HepG2 (cell line): Measurements from ENCODE around the gene CEACAM3. TPM values are rescaled to one million over a fixed set of nuclear protein-coding genes. Genes with fewer than 3 reads are reported as not detected.
A peak's percentile ranks its signal among the peaks of the same experiment; 100 is the strongest.

Experiments
- HMG20B ChIP-seq: conservative IDR thresholded peaks from 2 replicates; pipeline ENCODE4 v1.6.1; 2016; ENCODE audit warnings: missing genetic modification reagents, missing compliant biosample characterization
- HMGA1 ChIP-seq: sonication (generic); formaldehyde crosslinking; conservative IDR thresholded peaks from 2 replicates; pipeline ENCODE4 v1.4.0; 2020; ENCODE audit warnings: missing genetic modification reagents
- PPARG ChIP-seq: conservative IDR thresholded peaks from 2 replicates; pipeline ENCODE4 v1.6.1; 2016; ENCODE audit warnings: missing biosample characterization, missing genetic modification reagents
- SKI ChIP-seq: fragments of 450-650 bp; IDR thresholded peaks from one replicate; pipeline ENCODE4 v1.6.1; 2018; ENCODE audit warnings: mild to moderate bottlenecking; ENCODE audit not compliant: partially characterized antibody
- TAF15 ChIP-seq: fragments of 200-400 bp; formaldehyde crosslinking; IDR thresholded peaks from one replicate; pipeline ENCODE4 v1.6.1; 2018; ENCODE audit warnings: mild to moderate bottlenecking, low read depth, low read length; ENCODE audit not compliant: poor library complexity, severe bottlenecking
- ZNF10 ChIP-seq: sonication (generic); formaldehyde crosslinking; IDR thresholded peaks from 2 replicates; pipeline ENCODE4 v1.4.0; 2020; ENCODE audit warnings: mild to moderate bottlenecking, low read depth, missing genetic modification reagents, borderline replicate concordance
- polyA plus RNA-seq, 8 experiments: library from polyadenylated mRNA; depleted of rRNA in 3 of 8; stranded (reverse) in 7 of 8; unstranded in 1 of 8; fragments of >200 nt; fragmentation: Illumina TruSeq in 4 of 8; extraction: Trizol in 4 of 8; gene quantifications; 2 replicates each; pipeline versions ENCODE4 v1.2.1 to v1.2.3, GENCODE V29; 2011 to 2016; ENCODE audit warnings: low read depth in 4 of 8, missing spikeins in 1 of 8, mixed read lengths in 1 of 8; ENCODE audit not compliant: insufficient read depth in 1 of 8
- total RNA-seq, 5 experiments: library from RNA; depleted of rRNA; stranded (reverse); fragments of >200 nt; fragmentation: Illumina TruSeq; extraction: Trizol; gene quantifications; 2 replicates each; pipeline ENCODE4 v1.2.3, GENCODE V29; 2016; ENCODE audit warnings: low read depth in 1 of 5
- TF ChIP-seq, protein P1 (sequence below), 2 experiments: sonication (generic) in 1 of 2; formaldehyde crosslinking in 1 of 2; IDR thresholded peaks; 2 replicates each; pipeline versions ENCODE4 v1.4.0 to v1.6.1; 2018 to 2020; ENCODE audit warnings: missing genetic modification reagents in 2 of 2, borderline replicate concordance in 1 of 2, low read depth in 1 of 2, mild to moderate bottlenecking in 1 of 2, missing biosample characterization in 1 of 2
- TF ChIP-seq, protein P2 (sequence below): IDR thresholded peaks from 2 replicates; pipeline ENCODE4 v1.6.1; 2016; ENCODE audit warnings: mild to moderate bottlenecking
- TF ChIP-seq, protein P3 (sequence below): IDR thresholded peaks from 2 replicates; pipeline ENCODE4 v1.6.1; 2016
- TF ChIP-seq, protein P4 (sequence below): fragments of 450-650 bp; IDR thresholded peaks from 2 replicates; pipeline ENCODE4 v1.6.1; 2017; ENCODE audit warnings: mild to moderate bottlenecking
- TF ChIP-seq, protein P5 (sequence below), 2 experiments: fragments of 450-650 bp in 1 of 2; sonication (generic) in 1 of 2; formaldehyde crosslinking in 1 of 2; IDR thresholded peaks; 2 replicates each; pipeline versions ENCODE4 v1.6.1 to v1.8.0; 2016 to 2022; ENCODE audit warnings: antibody characterized with exemption in 1 of 2, mild to moderate bottlenecking in 1 of 2, missing genetic modification reagents in 1 of 2

The CEACAM3 gene
- total and polyA plus RNA-seq, 2 of the 13 experiments (the other 11 are each of a cell fraction or from before 2014, with no cell fraction given) = not detected

DNA sequence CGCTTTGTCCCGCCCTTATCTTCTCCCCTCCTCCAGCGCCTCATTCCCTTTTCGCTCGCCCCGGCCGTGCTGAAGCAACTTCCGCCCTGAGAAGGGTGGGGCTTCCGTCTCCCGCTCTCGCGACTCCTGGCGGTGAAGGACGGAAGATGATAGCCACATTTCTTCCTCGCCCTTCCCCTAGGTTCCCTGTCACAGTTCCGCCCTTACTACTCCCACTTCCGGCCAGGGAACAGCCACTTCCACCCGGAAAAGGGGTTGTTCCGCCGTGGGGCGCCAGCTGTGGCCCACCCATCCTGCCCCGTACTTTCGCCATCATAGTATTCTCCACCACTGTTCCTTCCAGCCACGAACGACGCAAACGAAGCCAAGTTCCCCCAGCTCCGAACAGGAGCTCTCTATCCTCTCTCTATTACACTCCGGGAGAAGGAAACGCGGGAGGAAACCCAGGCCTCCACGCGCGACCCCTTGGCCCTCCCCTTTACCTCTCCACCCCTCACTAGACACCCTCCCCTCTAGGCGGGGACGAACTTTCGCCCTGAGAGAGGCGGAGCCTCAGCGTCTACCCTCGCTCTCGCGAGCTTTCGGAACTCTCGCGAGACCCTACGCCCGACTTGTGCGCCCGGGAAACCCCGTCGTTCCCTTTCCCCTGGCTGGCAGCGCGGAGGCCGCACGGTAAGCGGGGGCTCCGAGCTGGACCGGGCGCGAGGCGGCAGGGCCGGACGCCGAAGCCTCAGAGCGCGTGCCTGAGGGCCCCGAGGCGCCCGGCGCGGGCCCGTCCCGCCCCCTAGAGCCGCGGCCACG lies 63.4 kb downstream of the CEACAM3 start, which contains the start of gene RPS19 (continued):
- TF ChIP-seq, protein P1, sequence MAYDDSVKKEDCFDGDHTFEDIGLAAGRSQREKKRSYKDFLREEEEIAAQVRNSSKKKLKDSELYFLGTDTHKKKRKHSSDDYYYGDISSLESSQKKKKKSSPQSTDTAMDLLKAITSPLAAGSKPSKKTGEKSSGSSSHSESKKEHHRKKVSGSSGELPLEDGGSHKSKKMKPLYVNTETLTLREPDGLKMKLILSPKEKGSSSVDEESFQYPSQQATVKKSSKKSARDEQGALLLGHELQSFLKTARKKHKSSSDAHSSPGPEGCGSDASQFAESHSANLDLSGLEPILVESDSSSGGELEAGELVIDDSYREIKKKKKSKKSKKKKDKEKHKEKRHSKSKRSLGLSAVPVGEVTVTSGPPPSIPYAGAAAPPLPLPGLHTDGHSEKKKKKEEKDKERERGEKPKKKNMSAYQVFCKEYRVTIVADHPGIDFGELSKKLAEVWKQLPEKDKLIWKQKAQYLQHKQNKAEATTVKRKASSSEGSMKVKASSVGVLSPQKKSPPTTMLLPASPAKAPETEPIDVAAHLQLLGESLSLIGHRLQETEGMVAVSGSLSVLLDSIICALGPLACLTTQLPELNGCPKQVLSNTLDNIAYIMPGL (CRISPR knock-in tag; IDR thresholded peaks at IDR 0.05; ENCODE audit: borderline replicate concordance in 1 of 2, low read depth in 1 of 2) = peak in 1 of 2 experiments; percentile 60; a peak in 3 of 4 replicates
- TF ChIP-seq, protein P2, sequence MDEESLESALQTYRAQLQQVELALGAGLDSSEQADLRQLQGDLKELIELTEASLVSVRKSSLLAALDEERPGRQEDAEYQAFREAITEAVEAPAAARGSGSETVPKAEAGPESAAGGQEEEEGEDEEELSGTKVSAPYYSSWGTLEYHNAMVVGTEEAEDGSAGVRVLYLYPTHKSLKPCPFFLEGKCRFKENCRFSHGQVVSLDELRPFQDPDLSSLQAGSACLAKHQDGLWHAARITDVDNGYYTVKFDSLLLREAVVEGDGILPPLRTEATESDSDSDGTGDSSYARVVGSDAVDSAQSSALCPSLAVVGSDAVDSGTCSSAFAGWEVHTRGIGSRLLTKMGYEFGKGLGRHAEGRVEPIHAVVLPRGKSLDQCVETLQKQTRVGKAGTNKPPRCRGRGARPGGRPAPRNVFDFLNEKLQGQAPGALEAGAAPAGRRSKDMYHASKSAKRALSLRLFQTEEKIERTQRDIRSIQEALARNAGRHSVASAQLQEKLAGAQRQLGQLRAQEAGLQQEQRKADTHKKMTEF (CRISPR knock-in tag) = peak; percentile 93
- TF ChIP-seq HMG20B (CRISPR knock-in tag) (no peak; the same call in 1 of the 2 replicates), PPARG (CRISPR knock-in tag) (peak; percentile 73), HMGA1 (CRISPR knock-in tag) (no peak), TAF15 (no peak), ZNF10 (no peak), SKI (no peak)
- TF ChIP-seq, protein P3, sequence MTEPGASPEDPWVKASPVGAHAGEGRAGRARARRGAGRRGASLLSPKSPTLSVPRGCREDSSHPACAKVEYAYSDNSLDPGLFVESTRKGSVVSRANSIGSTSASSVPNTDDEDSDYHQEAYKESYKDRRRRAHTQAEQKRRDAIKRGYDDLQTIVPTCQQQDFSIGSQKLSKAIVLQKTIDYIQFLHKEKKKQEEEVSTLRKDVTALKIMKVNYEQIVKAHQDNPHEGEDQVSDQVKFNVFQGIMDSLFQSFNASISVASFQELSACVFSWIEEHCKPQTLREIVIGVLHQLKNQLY (CRISPR knock-in tag) = no peak
- TF ChIP-seq, protein P4, sequence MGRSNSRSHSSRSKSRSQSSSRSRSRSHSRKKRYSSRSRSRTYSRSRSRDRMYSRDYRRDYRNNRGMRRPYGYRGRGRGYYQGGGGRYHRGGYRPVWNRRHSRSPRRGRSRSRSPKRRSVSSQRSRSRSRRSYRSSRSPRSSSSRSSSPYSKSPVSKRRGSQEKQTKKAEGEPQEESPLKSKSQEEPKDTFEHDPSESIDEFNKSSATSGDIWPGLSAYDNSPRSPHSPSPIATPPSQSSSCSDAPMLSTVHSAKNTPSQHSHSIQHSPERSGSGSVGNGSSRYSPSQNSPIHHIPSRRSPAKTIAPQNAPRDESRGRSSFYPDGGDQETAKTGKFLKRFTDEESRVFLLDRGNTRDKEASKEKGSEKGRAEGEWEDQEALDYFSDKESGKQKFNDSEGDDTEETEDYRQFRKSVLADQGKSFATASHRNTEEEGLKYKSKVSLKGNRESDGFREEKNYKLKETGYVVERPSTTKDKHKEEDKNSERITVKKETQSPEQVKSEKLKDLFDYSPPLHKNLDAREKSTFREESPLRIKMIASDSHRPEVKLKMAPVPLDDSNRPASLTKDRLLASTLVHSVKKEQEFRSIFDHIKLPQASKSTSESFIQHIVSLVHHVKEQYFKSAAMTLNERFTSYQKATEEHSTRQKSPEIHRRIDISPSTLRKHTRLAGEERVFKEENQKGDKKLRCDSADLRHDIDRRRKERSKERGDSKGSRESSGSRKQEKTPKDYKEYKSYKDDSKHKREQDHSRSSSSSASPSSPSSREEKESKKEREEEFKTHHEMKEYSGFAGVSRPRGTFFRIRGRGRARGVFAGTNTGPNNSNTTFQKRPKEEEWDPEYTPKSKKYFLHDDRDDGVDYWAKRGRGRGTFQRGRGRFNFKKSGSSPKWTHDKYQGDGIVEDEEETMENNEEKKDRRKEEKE = no peak
- TF ChIP-seq, protein P5, sequence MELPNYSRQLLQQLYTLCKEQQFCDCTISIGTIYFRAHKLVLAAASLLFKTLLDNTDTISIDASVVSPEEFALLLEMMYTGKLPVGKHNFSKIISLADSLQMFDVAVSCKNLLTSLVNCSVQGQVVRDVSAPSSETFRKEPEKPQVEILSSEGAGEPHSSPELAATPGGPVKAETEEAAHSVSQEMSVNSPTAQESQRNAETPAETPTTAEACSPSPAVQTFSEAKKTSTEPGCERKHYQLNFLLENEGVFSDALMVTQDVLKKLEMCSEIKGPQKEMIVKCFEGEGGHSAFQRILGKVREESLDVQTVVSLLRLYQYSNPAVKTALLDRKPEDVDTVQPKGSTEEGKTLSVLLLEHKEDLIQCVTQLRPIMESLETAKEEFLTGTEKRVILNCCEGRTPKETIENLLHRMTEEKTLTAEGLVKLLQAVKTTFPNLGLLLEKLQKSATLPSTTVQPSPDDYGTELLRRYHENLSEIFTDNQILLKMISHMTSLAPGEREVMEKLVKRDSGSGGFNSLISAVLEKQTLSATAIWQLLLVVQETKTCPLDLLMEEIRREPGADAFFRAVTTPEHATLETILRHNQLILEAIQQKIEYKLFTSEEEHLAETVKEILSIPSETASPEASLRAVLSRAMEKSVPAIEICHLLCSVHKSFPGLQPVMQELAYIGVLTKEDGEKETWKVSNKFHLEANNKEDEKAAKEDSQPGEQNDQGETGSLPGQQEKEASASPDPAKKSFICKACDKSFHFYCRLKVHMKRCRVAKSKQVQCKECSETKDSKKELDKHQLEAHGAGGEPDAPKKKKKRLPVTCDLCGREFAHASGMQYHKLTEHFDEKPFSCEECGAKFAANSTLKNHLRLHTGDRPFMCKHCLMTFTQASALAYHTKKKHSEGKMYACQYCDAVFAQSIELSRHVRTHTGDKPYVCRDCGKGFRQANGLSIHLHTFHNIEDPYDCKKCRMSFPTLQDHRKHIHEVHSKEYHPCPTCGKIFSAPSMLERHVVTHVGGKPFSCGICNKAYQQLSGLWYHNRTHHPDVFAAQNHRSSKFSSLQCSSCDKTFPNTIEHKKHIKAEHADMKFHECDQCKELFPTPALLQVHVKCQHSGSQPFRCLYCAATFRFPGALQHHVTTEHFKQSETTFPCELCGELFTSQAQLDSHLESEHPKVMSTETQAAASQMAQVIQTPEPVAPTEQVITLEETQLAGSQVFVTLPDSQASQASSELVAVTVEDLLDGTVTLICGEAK (IDR thresholded peaks at IDR 0.05) = peak; percentile 43; the same call in 1 of the 2 replicates
- TF ChIP-seq, protein P5 (CRISPR knock-in tag; IDR thresholded peaks at IDR 0.05) = peak; percentile 80
